PFSK-1 (cell line): Measurements from ENCODE around the gene DDX47.

Experiments
- POLR2AphosphoS5 ChIP-seq: IDR thresholded peaks from 2 replicates; pipeline ENCODE4 v1.6.1; 2012; ENCODE audit warnings: low read depth, mild to moderate bottlenecking, control low read depth, low read length, moderate library complexity
- TAF1 ChIP-seq: IDR thresholded peaks from 2 replicates; pipeline ENCODE4 v1.6.1; 2012; ENCODE audit warnings: low read length, control low read depth, borderline replicate concordance; ENCODE audit not compliant: insufficient read depth

GRCh38 chr12:12870465-12870864 lies 57.3 kb downstream of the DDX47 start:
- TF ChIP-seq TAF1: no peak
- TF ChIP-seq POLR2AphosphoS5: no peak
